ENCODE data around the gene KIAA1210. TPM values are rescaled to one million over a fixed set of nuclear protein-coding genes. Genes with fewer than 3 reads are reported as not detected.

Gene KIAA1210
- total and polyA plus RNA-seq, 2 of the 8 experiments (the other 6 are each of a cell fraction or from before 2014, with no cell fraction given) = 0.02 TPM; not detected in 1

- no peak overlapping the region for H4K91ac ChIP-seq (replicated peaks; ENCODE audit: insufficient read length, low read length)
- H2BK15ac ChIP-seq (ENCODE audit: low read length) = no peak overlapping the region
- H3K4me1 ChIP-seq (replicated peaks in 1 of 4; ENCODE audit: control insufficient read depth in 3 of 4, insufficient read depth in 4 of 4, low read length in 3 of 4) = no peaks in the 10 kb centered on the region
- no peak overlapping the region for H3K23ac ChIP-seq (ENCODE audit: insufficient read length)
- H2BK20ac ChIP-seq (ENCODE audit: low read length) = no peak overlapping the region
- POLR2A ChIA-PET (ENCODE audit: partially characterized antibody) = no interaction called here
- no peak overlapping the region for H3K18ac ChIP-seq (ENCODE audit: extremely low read depth, low read length)
- TF ChIP-seq CBX5 (IDR thresholded peaks at IDR 0.05; ENCODE audit: low read depth, low read length) (no peak), TEAD4 (IDR thresholded peaks at IDR 0.05; ENCODE audit: low read depth, low read length) (no peak), MAX (IDR thresholded peaks at IDR 0.05) (no peak), SP2 (IDR thresholded peaks at IDR 0.05; ENCODE audit: low read length) (no peak), ASH2L (IDR thresholded peaks at IDR 0.05; ENCODE audit: low read length) (no peak), SIRT6 (IDR thresholded peaks at IDR 0.05; ENCODE audit: low read length) (no peak), CTCF (IDR thresholded peaks at IDR 0.05; ENCODE audit: control extremely low read depth in 1 of 3, insufficient read depth in 1 of 3, low read depth in 1 of 3, low read length in 3 of 3) (no peak)
- H3K4ac ChIP-seq (replicated peaks; ENCODE audit: insufficient read length, low read depth, low read length) = no peak overlapping the region
- no peak overlapping the region for H2AFZ ChIP-seq (ENCODE audit: low read length)
- no peaks in the 10 kb centered on the region for H4K20me1 ChIP-seq (replicated peaks in 1 of 2; ENCODE audit: control insufficient read depth in 1 of 2, insufficient read depth in 2 of 2, low read length in 2 of 2)
- H3K27me3 ChIP-seq (replicated peaks in 1 of 4; ENCODE audit: control insufficient read depth in 3 of 4, extremely low read depth in 1 of 4, insufficient read depth in 3 of 4, low read length in 3 of 4) = no peaks in the 10 kb centered on the region
- DNase-seq (ENCODE audit: low read depth in 1 of 2, low spot score in 2 of 2) (no peak), FAIRE-seq (no peak)
- H2BK12ac ChIP-seq (ENCODE audit: low read depth, low read length) = no peak overlapping the region
- no peak overlapping the region for H3K4me2 ChIP-seq (ENCODE audit: insufficient read depth in 1 of 2, low read depth in 2 of 2, low read length in 2 of 2)
- H3K27ac ChIP-seq (ENCODE audit: low read depth, low read length) = no peak overlapping the region
- no peaks in the 10 kb centered on the region for H3K9me3 ChIP-seq (ENCODE audit: insufficient read depth in 2 of 2, low read depth in 1 of 2, low read length in 1 of 2)
- H4K8ac ChIP-seq (ENCODE audit: extremely low read depth, insufficient read depth, low read length) = no peak overlapping the region
- no CpG with 5 or more reads among the region's 1 CpG for WGBS, 2 experiments (ENCODE audit: extremely low coverage in 1 of 2, insufficient coverage in 1 of 2, insufficient read length in 1 of 2, insufficient replicate concordance in 2 of 2, low coverage in 1 of 2, low lambda C conversion rate in 2 of 2, missing lambda C conversion rate in 1 of 2)
- H2BK120ac ChIP-seq (replicated peaks; ENCODE audit: low read depth, low read length) = no peak overlapping the region
- no peak overlapping the region for H2BK5ac ChIP-seq (ENCODE audit: low read depth, low read length)
- no peak overlapping the region for H3K56ac ChIP-seq (replicated peaks; ENCODE audit: insufficient read length, low read depth, low read length)
- H3K23me2 ChIP-seq (ENCODE audit: low read depth, low read length) = no peaks in the 10 kb centered on the region
- H3K9ac ChIP-seq (replicated peaks in 1 of 4; ENCODE audit: extremely low read depth in 1 of 4, low read depth in 3 of 4, low read length in 3 of 4) = no peak overlapping the region
- H3K14ac ChIP-seq (ENCODE audit: insufficient read length) = no peak overlapping the region
- H4K5ac ChIP-seq (ENCODE audit: insufficient read length, low read depth, low read length) = no peak overlapping the region
- H3K36me3 ChIP-seq (ENCODE audit: control insufficient read depth in 2 of 4, insufficient read depth in 4 of 4, low read length in 3 of 4) = no peaks in the 10 kb centered on the region
- CTCF ChIA-PET (ENCODE audit: partially characterized antibody) = interaction anchor here (1.8 to 2.3 kb wide), 2 partner anchors 9 to 16 kb away, joined by 4 to 8 read pairs; no protein-coding TSS in a partner anchor
- H2AK5ac ChIP-seq (ENCODE audit: low read depth, low read length) = no peak overlapping the region
- no peak overlapping the region for H3K4me3 ChIP-seq (ENCODE audit: extremely low read depth in 1 of 4, insufficient read depth in 2 of 4, low read depth in 3 of 4, low read length in 4 of 4)
- no peaks in the 10 kb centered on the region for H3K79me1 ChIP-seq (ENCODE audit: low read depth, low read length)
- no peaks in the 10 kb centered on the region for H3K79me2 ChIP-seq (ENCODE audit: control insufficient read depth in 1 of 2, insufficient read depth in 2 of 2, low read length in 2 of 2)
These were observed 26.4 kb downstream of the KIAA1210 start for GRCh38 chrX:119101168-119101567.

Data from H1 (cell line).